ENCODE data around the gene UGT1A4. TPM values are rescaled to one million over a fixed set of nuclear protein-coding genes. Genes with fewer than 3 reads are reported as not detected.
"Not testable (repeated sequence)": the region's sequence is repeated elsewhere in the genome, so short reads cannot be mapped to it uniquely, and the experiment has no call there.

Gene UGT1A4
- total RNA-seq, 2 donors from 2014 or later = not detected

GRCh38 chr2:233708942-233709341 lies 9.6 kb upstream of the UGT1A4 start:
- Mint-ChIP-seq H3K27ac (no peak overlapping the region), H3K27me3 (peaks cover 26 to 40% of the 10 kb centered on the region in 2 donors), H3K36me3 (no peaks in the 10 kb centered on the region), H3K9me3 (no peaks in the 10 kb centered on the region), H3K4me1 (ENCODE audit: low read depth in 2 of 2) (peaks cover 2 to 6% of the 10 kb centered on the region in 2 donors), H3K4me3 (no peak overlapping the region)
- no peak for ATAC-seq
- no peak for DNase-seq (ENCODE audit: low spot score)

GRCh38 chr2:233711312-233712008 lies 7.1 kb upstream of the UGT1A4 start:
- Mint-ChIP-seq H3K27ac (no peak overlapping the region), H3K4me3 (no peak overlapping the region), H3K4me1 (ENCODE audit: low read depth in 2 of 2) (peaks cover 5 to 8% of the 10 kb centered on the region in 2 donors), H3K36me3 (no peaks in the 10 kb centered on the region), H3K27me3 (peaks cover 26 to 37% of the 10 kb centered on the region in 2 donors), H3K9me3 (no peaks in the 10 kb centered on the region)
- peak; percentile 71 to 74 for ATAC-seq
- peak; percentile 74 for DNase-seq (ENCODE audit: low spot score)

GRCh38 chr2:233712611-233713261 lies 5.8 kb upstream of the UGT1A4 start, which contains the start of gene UGT1A5:
UGT1A5 (plus strand) TSS chr2:233712907; CDS start chr2:233712992, 85 bp downstream.
- Mint-ChIP-seq H3K27ac (peak within 1 kb of the TSS; percentile 7 to 40), H3K4me1 (ENCODE audit: low read depth in 2 of 2) (peaks cover 5 to 8% of the 10 kb centered on the region in 2 donors), H3K27me3 (peaks cover 25 to 42% of the 10 kb centered on the region in 2 donors), H3K36me3 (no peaks in the 10 kb centered on the region), H3K9me3 (no peaks in the 10 kb centered on the region), H3K4me3 (no peak within 1 kb of the TSS)
- DNase-seq (ENCODE audit: low spot score) = no peak
- no peak for ATAC-seq

- H3K36me3 Mint-ChIP-seq = no peaks in the 10 kb centered on the region
- no peak overlapping the region for H3K27ac Mint-ChIP-seq
- H3K27me3 Mint-ChIP-seq = peaks cover 26 to 47% of the 10 kb centered on the region in 2 donors
- H3K9me3 Mint-ChIP-seq = no peaks in the 10 kb centered on the region
- H3K4me3 Mint-ChIP-seq = no peak overlapping the region
- no peak for DNase-seq (ENCODE audit: low spot score)
- H3K4me1 Mint-ChIP-seq (ENCODE audit: low read depth in 2 of 2) = peaks cover 5 to 8% of the 10 kb centered on the region in 2 donors
- ATAC-seq = no peak
Measured at GRCh38 chr2:233713262-233713615, 5.3 kb upstream of the UGT1A4 start.

- H3K27me3 Mint-ChIP-seq = peaks cover 26 to 51% of the 10 kb centered on the region in 2 donors
- peaks cover 5 to 8% of the 10 kb centered on the region in 2 donors for H3K4me1 Mint-ChIP-seq (ENCODE audit: low read depth in 2 of 2)
- peak overlapping the region; percentile 7 to 40 for H3K27ac Mint-ChIP-seq
- DNase-seq (ENCODE audit: low spot score) = no peak
- no peaks in the 10 kb centered on the region for H3K36me3 Mint-ChIP-seq
- no peaks in the 10 kb centered on the region for H3K9me3 Mint-ChIP-seq
- peak; percentile 64 to 65 for ATAC-seq
- peak overlapping the region; percentile 8 for H3K4me3 Mint-ChIP-seq
Measured at GRCh38 chr2:233714121-233714520, 4.4 kb upstream of the UGT1A4 start.

GRCh38 chr2:233728723-233729301 lies 10.3 kb downstream of the UGT1A4 start, which contains the start of gene UGT1A3:
UGT1A3 (plus strand) TSS chr2:233729042; CDS start chr2:233729127, 85 bp downstream.
- Mint-ChIP-seq H3K27me3 (peaks cover 22 to 28% of the 10 kb centered on the region in 2 donors), H3K27ac (no peak within 1 kb of the TSS), H3K36me3 (no peaks in the 10 kb centered on the region), H3K9me3 (no peaks in the 10 kb centered on the region), H3K4me3 (no peak within 1 kb of the TSS), H3K4me1 (ENCODE audit: low read depth in 2 of 2) (no peaks in the 10 kb centered on the region)
- DNase-seq (ENCODE audit: low spot score) (no peak), ATAC-seq (no peak)

GRCh38 chr2:233736868-233737653 lies 18.5 kb downstream of the UGT1A4 start:
- H3K36me3 Mint-ChIP-seq; H3K4me1 Mint-ChIP-seq (ENCODE audit: low read depth in 2 of 2); ATAC-seq; H3K9me3 Mint-ChIP-seq; H3K27ac Mint-ChIP-seq; DNase-seq (ENCODE audit: low spot score); H3K4me3 Mint-ChIP-seq: not testable (repeated sequence)
- peaks cover 30 to 55% of the 10 kb centered on the region in 2 donors for H3K27me3 Mint-ChIP-seq

GRCh38 chr2:233740870-233741269 lies 22.3 kb downstream of the UGT1A4 start:
- Mint-ChIP-seq H3K4me1 (ENCODE audit: low read depth in 2 of 2) (no peaks in the 10 kb centered on the region), H3K36me3 (no peaks in the 10 kb centered on the region), H3K9me3 (no peaks in the 10 kb centered on the region), H3K4me3 (no peak overlapping the region), H3K27ac (no peak overlapping the region), H3K27me3 (peaks cover 25 to 34% of the 10 kb centered on the region in 2 donors)
- DNase-seq (ENCODE audit: low spot score) (no peak), ATAC-seq (no peak)

GRCh38 chr2:233743464-233744259 lies 25.1 kb downstream of the UGT1A4 start:
- no peak for ATAC-seq
- no peak for DNase-seq (ENCODE audit: low spot score)
- H3K9me3 Mint-ChIP-seq = no peaks in the 10 kb centered on the region
- peaks cover 25 to 34% of the 10 kb centered on the region in 2 donors for H3K27me3 Mint-ChIP-seq
- no peak overlapping the region for H3K27ac Mint-ChIP-seq
- H3K36me3 Mint-ChIP-seq = no peaks in the 10 kb centered on the region
- H3K4me1 Mint-ChIP-seq (ENCODE audit: low read depth in 2 of 2) = no peaks in the 10 kb centered on the region
- H3K4me3 Mint-ChIP-seq = no peak overlapping the region

GRCh38 chr2:233745073-233745755 lies 26.7 kb downstream of the UGT1A4 start:
- no peak for DNase-seq (ENCODE audit: low spot score)
- H3K4me3 Mint-ChIP-seq = no peak overlapping the region
- no peaks in the 10 kb centered on the region for H3K4me1 Mint-ChIP-seq (ENCODE audit: low read depth in 2 of 2)
- H3K27me3 Mint-ChIP-seq = peaks cover 29 to 36% of the 10 kb centered on the region in 2 donors
- no peaks in the 10 kb centered on the region for H3K9me3 Mint-ChIP-seq
- H3K27ac Mint-ChIP-seq = no peak overlapping the region
- ATAC-seq = no peak
- H3K36me3 Mint-ChIP-seq = peaks cover 4% of the 10 kb centered on the region

- not testable (repeated sequence) for H3K4me1 Mint-ChIP-seq (ENCODE audit: low read depth in 2 of 2); DNase-seq (ENCODE audit: low spot score); H3K9me3 Mint-ChIP-seq; ATAC-seq; H3K36me3 Mint-ChIP-seq; H3K27ac Mint-ChIP-seq; H3K4me3 Mint-ChIP-seq
- H3K27me3 Mint-ChIP-seq = peaks cover 29 to 33% of the 10 kb centered on the region in 2 donors
Measured at GRCh38 chr2:233745838-233746237, 27.3 kb downstream of the UGT1A4 start.

GRCh38 chr2:233746475-233747282 lies 28.1 kb downstream of the UGT1A4 start:
- H3K4me1 Mint-ChIP-seq (ENCODE audit: low read depth in 2 of 2) = no peaks in the 10 kb centered on the region
- ATAC-seq (no peak), DNase-seq (ENCODE audit: low spot score) (no peak)
- H3K9me3 Mint-ChIP-seq = no peaks in the 10 kb centered on the region
- H3K36me3 Mint-ChIP-seq = peaks cover 6% of the 10 kb centered on the region
- peaks cover 31 to 33% of the 10 kb centered on the region in 2 donors for H3K27me3 Mint-ChIP-seq
- H3K4me3 Mint-ChIP-seq = no peak overlapping the region
- H3K27ac Mint-ChIP-seq = no peak overlapping the region
